ENCODE measurements around the gene ARHGEF11.

ARHGEF11 gene

DNA sequence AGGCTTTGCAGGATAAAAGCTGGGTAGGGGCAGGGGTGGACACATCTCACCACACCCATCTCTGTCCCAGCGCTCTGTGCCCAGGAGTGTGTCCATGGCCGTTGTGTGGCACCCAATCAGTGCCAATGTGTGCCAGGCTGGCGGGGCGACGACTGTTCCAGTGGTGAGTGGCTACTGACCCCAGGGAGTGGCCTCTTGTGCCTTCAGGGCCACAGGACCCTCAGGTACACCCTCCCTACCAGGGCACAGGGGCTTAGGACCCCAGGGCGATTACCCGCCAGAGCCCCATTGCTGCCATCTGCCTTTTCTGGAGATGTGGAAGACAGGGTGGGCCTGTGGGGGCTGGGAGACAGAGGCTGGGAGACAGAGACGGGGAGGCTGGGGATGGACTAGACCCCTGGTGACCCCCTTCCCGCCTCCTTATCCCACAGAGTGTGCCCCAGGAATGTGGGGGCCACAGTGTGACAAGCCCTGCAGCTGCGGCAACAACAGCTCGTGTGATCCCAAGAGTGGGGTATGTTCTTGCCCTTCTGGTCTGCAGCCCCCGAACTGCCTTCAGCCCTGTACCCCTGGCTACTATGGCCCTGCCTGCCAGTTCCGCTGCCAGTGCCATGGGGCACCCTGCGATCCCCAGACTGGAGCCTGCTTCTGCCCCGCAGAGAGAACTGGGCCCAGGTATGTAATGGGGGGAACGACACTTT, 139.2 kb downstream of the ARHGEF11 start:
- no peak for DNase-seq

DNA sequence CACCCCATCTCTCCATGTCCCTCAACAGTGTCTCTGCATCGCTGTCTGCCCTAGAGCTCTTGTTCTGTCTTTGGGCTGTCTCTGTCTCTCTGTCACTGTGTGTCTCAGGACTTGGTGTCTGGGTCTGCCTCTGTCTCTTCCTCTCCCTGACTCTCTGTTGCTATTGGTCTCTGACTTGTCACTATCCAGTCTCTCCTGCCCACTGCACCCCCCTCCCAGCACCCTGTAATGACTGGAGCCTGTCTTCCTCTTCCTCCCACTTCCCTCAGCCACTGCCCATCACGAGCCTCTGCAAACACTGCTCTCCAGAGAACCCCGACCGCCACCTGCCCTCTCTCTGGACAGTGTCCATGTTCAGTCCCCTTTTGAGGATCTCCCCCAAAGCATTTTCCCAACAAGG, 139.9 kb downstream of the ARHGEF11 start:
- DNase-seq, result no peak

DNA sequence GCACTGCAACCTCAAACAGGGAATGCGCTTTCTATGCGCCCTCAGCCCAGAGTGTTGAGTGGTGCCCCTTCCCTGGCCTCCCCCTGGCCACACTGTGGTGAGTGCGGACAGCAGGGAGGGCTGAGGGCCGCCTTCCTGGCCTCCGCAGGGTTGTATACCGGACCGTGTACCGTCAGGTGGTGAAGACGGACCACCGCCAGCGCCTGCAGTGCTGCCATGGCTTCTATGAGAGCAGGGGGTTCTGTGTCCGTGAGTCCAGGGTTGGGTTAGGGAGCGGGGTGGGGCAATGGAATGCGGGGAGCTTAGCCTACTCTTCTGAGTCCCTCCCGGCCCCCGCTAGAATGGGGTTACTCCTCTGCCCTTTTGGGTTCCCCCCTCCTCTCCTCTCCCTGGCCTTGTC, 140.4 kb downstream of the ARHGEF11 start:
- no peak for DNase-seq

DNA sequence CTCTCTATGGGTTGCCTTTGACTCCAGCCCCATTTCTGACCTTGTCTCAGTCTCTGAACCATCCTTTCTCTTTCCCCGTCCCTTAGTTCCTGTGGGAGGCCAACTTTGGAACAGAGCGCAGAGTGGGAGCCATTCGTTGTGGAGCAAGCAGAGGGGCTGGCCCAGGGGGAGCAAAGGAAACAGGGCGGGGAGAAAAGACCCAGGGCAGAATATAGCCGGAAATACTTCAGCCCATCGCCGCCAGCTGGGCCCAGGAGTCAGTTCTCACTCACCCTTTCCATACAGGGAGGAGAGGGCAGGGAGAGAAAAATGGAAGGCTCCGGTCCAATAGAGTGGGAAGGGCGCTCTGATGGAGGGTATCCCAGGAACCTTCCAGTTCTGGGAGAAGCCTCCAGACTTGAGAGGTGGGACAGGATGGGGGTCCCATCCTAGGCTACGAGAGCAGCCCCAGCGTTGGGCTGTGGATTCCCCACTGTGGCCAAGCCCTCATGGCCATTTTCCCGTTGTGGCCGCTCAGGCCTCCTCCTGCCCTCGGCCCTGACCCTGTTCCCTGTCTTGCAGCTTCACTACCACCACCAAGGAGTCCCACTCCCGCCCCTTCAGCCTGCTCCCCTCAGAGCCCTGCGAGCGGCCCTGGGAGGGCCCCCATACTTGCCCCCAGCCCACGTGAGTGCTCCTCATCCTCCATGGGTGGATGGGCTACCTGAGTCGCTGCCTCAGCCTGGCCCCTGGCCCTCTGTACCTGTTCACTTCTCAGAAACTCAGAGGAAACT, 141.2 kb downstream of the ARHGEF11 start:
- DNase-seq, result no peak

DNA sequence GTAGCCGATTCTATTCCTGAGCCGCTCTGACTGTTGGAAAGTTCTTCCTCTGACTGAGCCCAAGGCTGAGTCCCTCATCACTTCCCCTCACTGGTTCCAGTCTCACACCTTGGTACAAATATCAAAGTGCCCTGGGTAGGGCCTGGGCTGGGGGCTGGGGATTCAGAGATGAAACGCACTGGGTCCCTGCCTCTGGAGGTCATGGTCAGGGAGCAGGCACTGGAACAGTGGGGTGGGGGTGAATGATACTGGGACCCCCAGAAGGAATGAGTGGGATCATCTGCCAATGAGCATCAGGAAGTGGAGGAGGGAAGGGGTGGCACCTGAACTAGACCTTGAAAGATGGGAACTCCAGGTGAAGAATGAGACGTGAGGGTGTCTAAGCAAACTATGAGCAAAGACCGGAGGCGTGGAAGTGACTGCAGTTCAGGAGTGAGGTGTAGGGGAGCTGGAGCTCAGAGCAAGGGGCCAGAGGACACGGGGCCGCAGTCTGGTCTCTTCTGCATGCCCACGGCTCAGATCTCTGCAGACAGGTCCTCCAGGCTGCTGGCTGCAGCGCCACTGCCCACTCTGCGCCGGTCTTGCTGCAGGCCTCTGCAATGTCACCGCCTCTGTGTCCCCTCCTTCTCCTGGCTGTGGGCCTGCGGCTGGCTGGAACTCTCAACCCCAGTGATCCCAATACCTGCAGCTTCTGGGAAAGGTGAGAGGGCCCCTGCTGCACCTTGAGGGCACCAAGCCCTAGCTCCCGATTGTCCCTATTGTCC, 142.0 kb downstream of the ARHGEF11 start:
- no peak for DNase-seq

DNA sequence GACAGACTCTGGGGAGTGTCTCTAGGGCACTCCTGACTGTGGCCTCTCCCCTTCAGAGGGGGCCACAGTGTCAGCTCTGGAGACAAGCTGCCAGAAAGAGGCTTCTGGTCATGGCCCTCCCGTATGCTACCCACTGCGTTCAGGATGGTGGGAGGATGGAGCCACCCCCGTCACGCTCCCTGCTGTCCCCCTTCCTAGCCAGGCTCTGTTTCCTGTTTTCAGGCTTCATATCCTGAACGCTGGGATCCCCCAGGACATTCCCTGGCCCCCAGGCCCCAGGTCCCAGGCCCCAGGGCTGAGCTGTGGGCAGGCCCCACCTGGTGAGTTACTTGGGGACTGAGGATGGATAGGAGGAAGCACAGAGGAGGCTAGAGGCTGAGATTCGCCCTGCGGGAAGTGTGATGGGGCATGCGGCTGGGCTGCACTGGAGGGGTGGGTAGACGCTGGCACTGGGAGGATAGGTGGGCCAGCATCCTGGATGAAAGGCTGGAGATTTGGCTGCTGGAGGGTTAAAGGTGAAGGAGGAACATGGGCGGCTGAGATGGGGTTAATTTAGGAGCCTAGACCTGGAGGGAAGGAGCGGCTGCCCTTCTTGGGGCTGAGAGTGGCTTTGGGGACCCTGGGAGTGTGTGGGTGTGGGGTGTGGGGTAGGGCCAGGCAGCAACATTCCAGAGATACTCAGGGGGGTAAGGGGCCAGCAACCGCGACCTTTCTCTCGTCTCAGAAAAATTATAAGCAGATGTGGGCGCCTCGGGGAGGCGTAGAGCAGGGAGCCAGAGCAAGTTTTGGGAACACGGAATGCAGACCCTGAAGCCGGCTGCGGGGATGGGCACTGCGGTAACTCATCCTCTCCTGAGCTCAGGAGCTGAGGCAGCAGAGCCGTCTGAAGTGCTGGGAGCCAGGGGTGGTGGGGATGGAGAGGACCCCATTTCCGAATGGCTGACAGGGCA, 143.3 kb downstream of the ARHGEF11 start:
- no peak for DNase-seq

DNA sequence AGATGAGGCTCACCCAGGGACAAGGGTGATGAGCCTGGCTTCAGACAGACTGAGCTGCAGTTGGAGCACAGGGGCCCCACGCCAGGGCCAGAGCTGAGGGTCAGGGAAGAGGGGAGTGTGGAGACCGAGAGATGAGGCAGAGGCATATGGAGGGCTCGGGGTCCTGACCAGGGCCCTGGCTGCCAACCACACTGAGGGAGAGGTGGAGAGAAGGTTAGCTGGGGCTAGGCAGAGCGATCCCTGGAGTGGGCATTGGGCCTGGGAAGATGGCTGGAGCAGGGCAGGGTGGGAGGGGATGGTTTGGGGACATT, 144.0 kb downstream of the ARHGEF11 start:
- no peak for DNase-seq

DNA sequence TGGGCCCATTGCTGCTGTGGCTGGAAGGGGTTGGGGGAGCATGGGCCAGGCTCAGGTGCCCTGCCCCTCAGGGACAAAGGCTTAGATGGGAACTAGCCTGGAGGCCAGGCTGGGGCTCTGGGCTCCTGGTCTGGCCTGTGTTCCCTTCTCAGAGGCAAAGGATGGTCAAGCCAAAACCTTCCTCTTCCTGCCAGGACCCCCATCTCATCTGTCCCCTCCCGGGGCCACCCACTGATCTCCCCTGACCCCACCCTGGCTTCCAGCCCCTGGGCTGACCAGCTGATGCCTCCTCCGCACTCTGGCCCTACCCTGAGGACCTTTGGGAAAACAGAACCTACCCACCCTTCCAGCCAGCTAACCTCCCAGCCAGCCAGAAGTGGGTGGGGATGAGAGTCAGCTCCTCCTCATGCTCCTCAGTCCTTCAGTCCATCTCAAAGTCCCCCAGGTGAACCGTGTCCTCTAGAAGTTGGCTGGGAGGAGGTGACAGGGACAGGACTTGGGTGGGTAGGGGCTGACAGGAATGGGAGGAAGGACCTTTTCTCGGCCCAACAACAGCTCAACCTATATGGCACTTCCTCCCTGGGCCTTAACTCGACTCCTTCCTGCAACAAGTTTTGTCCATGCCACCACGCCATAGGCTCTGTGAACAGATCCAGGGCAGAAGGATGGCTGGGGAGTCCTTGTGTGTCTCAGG, 144.5 kb downstream of the ARHGEF11 start:
- no peak for DNase-seq

DNA sequence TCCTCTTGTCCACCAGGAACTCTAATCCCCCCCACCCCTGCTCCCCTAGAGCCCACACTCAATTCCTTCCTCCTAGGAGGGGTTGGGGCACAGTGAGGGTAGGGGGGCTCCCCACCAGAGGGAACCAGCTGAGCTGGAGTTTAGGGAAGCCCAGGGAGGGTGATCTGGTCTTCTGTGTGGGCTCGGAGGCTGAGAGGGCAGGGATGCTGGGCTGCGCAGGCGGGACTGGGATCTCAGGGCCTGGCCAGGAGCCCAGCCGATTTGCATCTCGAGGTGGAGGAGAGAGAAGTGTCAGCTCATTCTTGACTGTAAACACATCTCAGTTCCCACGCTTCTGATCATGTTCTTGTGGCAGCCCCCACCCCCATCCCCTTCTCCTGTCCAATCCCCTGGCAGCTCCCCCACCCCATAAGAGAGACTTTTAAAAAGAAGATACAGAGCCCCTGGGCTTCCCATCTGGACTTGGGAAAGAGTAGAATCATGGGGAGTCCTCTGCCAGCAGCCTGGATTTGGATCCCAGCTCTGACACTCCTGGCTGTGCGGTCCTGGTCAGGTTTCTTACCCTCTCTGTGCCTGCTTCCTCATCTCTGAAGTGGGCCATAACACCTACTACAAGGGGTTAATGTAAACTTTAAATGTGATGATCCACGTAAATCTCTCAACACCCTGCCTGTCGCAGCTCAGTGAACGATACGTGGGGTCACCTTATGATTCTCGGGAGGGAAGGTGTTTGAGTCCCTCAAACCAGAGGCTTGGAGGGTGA, 145.4 kb downstream of the ARHGEF11 start:
- no peak for DNase-seq

DNA sequence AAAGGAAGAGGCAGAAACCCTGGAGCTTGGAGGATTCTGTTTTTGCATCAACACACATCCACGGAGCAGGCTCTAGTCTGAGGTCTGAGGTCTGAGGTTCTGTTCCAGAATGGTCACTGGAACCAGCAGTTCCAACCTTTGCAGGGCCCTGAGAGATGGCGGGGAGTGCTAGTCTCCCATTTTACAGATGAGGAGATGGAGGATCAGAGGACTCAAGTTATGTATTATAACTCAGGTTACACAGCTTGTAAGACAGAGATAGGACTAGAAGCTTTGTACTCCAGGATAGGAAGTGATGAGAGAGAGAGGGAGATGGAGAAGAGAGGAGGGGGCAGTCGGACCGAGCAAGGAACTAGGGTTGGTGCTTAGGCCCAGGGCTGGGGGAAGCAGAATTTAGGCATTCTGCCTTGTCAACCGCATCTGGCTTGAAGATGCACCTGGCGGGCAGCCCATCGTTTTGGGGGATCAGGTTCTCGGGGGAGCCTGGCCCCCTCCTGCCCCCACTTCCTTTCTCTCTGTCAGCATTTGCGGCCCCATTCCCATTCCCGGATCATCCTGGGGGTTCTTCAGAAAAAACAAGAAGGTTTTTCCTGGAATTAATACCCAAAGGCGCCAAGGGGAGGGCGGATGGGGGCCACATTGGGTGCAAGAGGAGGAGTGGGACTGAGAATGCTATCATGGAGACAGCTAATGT, 146.4 kb downstream of the ARHGEF11 start:
- DNase-seq, result no peak

DNA sequence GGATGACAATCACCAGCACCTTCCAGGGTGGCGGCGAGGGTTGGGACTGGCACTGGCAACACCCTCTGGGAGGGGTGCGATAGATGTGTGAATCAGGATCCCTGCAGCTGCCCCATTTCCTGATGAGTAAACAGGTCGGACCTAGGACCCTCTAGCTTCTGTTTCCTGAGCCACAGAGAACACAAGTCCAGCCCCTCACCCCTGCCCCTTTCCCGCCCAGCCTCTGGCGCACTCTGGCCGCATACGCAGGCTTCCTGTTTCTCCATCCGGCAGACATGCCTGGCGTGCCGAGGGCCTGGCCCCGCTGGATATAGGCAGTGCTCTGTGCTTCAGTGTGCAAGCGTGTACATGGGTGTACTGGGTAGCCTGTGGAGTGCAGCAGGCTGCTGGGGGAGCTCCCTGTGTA, 147.4 kb downstream of the ARHGEF11 start:
- no peak for DNase-seq

DNA sequence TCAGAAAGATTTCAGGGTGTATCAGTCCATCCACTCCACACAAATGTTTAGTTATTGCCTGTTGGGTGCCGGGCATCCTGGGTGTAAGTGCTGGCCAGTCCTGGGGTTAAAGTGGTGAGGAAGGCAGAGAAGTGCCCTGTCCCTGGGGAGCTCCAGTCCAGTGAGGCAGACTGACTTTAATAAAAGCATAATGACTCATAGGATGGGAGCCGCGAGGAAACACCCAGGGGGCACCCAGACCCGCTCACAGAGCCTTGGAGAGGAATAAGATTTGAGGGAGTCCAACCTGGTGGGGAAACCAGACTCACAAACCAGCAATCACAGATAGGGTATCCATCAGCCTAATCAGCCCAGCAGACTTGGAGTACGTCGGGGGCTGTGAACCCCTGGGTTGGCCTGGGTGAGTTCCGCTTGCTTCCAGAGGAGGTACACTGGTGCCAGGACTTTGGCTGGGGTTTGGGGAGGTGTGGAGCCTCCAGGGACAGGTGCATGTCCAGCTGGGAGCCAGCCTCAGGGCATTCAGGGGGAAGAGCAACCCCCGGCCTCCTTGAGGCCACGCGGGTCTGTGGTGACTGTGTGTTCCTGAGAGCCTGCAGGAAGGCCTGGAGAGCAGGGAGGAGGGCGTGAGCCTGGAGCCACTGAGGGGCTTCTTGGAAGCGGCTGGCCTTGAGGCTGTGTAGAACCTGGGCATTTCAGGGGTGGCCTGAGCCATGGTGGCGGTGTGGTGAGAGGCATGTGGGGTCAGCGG, 148.3 kb downstream of the ARHGEF11 start:
- no peak for DNase-seq

DNA sequence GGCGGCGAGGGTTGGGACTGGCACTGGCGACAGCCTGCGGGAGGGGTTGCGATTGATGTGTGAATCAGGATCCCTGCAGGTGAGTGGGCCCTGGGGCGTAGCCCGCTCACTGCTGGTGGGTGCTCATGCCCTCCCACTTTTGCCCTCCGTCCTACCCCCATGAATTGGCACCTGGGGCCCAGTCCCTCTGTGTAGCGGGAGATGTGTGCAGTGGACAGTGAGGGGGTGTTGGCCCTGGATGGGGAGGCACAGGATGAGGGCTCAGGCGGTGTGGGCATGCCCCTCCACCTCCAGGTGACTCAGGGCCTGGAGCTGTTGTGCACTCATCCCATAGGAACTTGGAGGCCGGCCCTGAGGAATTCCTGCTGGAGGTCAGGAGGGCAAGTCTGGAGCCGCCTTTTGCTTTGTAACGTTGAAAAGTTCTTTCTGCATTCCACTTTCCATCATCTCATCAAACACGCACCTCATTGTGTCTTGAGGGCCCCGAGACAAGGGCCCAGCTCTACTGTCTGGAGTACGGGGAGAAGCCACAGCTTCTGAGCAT, 149.0 kb downstream of the ARHGEF11 start:
- DNase-seq, result no peak

DNA sequence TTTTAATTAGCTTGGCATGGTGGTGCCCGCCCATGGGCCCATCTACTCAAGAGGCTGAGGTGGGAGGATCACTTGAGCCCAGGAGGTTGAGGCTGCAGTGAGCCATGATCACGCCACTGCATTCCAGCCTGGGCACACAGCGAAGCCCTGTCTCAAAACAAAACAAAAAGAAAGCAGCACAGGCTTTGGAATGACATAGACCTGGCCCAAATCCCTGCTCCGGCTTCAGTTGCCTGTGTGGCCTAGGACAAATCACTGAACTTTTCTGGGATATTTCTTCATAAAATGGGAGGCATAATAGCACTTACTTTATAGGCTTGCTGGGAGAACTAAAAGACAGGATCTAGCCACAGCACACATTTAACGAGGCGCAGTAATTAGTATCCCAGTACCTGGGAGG, 149.6 kb downstream of the ARHGEF11 start:
- no peak for DNase-seq

DNA sequence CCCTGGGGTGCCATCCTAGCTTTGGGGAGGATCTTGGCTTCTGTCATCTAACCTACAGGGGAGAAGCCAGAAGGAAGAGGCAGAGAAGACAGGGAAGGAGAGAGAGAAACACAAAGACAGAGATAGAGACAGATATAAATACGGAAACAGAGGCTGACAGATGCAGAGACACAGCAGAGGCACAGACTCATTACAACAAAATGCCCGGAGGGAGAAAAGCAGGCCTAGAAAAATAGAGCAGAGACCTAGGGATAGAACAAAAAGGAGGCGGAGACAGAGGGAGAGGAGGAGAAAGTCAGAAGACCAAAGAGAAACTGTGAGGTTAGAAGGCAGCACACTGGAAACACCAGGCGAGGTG, 150.1 kb downstream of the ARHGEF11 start:
- DNase-seq, result no peak

DNA sequence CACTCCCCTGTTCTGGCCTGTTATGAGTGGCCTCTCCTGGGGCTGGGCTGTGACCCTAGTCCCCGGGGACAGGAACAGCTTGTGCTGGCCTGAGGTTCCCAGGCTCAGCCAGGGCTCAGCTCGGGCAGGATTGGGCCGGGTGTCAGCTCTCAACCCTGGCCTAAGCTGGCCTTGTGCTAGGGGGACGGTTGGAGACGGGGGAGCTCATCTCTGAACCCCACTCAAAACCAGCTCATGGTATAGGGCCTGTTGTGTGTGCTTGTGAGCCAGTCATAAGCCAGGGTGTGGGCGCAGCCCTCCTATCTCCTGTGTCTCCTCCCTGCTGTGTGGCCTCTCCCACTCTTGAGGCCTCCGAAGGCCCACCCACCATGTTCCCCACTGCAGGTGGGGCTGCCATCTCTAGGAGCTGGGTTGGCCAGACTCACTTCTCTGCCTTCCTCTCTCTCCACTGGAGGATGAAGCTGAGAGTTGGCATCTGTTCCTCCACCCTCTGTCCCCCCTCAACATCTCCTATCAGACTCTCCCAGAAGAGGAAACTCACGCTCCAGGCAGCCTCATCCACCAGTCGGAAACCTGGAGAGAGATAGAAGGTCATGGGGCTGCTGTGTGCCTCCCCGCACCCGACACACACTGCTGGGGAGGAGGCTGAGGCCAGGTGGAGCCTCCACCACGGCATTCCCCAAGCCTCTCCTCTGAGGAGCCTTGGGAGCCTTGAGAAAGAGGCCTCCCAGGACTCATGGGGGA, 150.7 kb downstream of the ARHGEF11 start:
- DNase-seq, result no peak

DNA sequence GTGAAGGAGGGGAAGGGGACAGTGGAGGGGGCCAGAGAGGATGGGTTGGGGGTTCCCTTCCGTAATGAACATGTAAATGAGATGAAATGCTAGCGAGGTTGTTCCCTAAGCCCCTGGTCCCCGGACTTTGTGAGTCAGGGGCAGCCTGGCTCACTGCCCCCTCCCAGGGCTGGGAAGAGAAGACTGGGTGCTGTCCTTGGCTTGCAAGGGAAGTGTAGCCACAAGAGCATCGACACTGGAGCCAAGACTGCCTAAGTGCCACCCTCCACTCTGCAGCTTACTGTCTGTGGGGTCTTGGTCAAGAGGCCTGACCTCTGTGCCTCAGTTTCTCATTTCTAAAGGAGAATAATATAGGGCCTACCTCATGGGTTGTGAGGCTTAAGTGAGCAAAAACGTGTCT, 151.5 kb downstream of the ARHGEF11 start:
- no peak for DNase-seq

DNA sequence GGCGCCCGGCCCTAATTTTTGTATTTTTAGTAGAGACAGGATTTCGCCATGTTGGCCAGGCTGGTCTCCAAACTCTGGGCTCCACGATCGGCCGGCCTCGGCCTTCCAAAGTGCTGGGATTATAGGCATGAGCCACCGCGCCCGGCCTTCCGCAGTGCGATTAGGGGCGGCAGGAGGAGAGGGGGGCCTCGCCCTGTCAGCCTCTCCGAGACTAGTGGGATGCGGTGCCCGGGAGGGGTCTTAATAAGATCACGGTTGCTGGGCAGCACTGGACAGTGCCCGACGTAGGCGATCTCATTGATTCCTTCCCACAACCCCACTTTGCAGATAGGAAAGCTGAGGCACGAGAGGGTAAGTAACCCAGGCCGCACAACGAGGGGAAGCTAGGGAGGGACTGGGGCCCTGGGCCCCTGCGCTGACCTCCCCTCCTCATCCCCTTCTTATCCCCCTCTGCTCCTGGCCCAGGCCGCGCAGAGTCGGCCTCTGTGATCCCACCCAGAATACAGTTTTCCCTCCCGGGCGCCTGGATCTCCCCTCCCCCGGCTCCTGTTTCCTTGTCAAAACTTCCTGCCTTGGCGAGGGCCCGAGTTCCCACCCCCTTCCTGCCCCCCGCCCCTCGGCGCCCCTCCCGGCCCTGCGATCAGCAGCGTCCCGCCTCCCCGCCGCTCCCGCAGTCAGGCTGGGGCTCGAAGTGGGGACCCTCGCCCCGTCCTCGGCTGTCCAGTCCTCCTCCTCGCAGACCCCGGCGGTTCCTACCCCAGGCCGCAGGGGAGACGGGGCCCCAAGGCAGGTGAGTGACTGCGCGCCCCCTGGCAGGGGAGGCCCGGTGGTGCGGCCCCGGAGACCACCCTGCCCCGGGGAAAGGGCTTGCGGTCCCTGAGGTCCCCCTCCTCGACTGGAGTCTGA, 152.2 kb downstream of the ARHGEF11 start, which contains the start of gene PEAR1:
TSS of gene PEAR1 (plus strand) at position 671 of the 906 bp plus-strand sequence. CDS start 10,209 bp downstream, outside the sequence.
- DNase-seq, result no peak
